Nucleus accumbens (tissue), 56 donors: Measurements from ENCODE around the gene NAT10.

Source experiments
- DNase-seq, 56 donors: peaks; one replicate each; lab custom pipeline; 2025; lab: John Stamatoyannopoulos, UW

The NAT10 gene

DNA sequence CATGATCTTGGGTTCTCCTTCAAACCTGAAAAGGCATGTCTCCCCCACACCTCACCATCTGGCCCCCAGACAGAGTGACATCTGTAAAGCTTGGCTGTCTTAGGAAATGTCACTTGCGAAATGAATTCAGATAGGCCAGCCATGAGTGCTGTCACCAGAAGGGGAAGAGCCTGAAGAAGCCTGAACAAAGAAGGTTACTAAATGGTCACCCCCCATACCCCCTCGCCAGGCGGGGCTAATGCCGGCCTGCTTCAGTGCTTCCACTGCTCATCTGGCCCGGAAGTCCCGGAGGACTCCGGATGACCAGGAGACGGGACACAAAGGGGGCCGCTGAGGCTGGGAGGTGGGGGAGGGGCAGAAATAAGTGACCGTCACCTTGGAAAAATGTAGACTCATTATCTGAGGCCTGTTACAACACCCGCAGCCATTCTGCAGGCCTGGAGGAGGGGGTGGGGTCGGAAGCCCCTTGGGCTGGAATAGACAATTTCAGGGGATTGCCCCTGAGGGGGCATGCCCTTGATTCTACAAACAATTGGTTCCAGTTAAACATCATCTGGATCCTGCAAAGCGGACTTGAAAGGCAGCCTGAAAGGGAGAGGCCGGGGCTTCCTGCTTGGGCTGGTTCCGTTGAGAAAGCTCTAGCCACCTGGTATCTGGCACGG, 43.2 kb downstream of the NAT10 start:
- no peak for DNase-seq

DNA sequence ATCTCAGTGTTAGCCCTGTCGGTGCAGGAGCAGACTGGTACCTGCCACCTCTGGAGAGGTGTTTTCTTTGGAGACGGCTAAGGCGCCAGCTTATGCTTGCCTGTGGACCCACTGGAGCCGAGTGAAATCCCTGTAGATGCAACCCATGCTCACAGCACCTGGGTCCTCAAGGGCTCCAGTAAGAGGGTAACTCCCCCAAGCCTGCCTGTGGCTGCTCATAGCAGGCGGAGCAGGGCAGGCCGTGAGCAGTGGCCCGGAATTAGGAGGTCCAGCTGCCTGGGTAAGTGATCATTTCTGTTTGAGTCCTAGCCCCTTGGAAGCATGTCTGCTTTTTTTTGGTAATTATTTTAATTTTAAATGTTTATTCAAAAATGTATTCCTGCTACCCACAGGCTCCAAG, 43.8 kb downstream of the NAT10 start:
- DNase-seq = no peak

DNA sequence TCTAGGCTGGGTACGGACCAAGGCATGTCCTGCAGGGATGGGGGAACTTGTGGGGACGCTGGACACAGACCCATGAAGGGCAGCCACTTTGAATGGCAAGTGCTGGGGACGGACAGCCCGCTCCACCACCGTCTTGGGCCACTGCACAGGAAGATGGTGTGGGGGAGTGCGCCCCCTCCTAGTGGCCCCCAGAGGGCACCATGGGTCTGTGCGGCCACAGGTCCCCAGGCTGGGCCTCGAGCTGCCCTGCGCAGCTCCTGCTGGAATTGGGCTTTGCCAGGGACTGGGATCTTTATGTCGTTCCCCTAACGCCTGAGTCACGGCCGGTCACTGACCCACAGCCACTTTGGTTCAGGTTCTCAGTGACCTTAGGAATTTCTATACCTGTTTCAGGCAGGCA, 44.4 kb downstream of the NAT10 start:
- DNase-seq = no peak

DNA sequence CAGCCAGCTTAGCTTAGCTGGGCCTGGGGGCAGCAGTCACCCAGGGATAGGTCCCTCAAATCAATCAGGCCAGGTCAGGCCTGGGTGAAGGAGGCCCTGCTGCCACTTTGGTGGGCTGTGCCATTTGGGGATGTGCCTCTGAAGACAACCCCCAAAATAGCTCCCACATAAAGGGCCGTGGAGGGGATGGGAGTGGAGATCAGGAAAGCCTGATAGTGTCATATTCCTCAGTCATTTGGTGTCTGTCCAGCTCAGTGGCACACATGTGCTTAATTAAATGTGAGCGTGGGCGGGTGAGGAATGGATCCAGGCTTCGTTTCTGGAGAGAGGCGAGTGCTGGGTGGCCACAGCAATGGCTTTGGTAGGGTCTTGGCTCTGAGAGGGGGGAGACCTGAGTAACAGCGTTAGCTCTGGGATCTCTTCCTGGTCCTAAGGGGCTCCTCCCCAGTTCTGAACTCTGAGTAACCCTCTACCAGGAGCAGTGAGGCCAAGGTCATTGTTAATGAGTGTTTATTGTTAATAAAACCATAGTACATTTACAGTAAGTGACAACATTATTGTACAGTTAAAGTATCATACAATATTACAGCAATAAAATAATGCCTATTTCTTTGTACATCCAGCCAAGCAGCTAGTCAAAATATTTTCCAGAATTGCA, 45.2 kb downstream of the NAT10 start:
- no peak for DNase-seq

DNA sequence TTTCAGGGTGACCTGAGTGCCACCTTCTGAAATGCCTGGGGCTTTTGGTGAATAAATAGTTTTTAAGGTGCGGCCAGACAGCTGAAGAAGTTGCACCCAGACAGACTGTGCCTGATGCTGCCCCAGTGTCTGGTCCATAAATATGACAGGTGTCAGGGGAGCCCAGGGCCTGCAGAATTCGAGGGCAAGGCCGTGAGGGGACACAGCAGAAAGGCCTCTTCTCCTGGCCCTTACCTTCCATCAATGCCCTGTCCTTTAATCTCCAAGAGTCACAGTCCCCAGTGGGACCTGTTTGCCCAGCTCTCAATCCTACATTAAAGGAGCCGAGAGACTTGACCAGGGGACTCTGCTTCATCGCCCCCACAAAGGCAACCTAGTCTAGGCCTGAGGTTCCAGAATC, 45.7 kb downstream of the NAT10 start:
- no peak for DNase-seq

DNA sequence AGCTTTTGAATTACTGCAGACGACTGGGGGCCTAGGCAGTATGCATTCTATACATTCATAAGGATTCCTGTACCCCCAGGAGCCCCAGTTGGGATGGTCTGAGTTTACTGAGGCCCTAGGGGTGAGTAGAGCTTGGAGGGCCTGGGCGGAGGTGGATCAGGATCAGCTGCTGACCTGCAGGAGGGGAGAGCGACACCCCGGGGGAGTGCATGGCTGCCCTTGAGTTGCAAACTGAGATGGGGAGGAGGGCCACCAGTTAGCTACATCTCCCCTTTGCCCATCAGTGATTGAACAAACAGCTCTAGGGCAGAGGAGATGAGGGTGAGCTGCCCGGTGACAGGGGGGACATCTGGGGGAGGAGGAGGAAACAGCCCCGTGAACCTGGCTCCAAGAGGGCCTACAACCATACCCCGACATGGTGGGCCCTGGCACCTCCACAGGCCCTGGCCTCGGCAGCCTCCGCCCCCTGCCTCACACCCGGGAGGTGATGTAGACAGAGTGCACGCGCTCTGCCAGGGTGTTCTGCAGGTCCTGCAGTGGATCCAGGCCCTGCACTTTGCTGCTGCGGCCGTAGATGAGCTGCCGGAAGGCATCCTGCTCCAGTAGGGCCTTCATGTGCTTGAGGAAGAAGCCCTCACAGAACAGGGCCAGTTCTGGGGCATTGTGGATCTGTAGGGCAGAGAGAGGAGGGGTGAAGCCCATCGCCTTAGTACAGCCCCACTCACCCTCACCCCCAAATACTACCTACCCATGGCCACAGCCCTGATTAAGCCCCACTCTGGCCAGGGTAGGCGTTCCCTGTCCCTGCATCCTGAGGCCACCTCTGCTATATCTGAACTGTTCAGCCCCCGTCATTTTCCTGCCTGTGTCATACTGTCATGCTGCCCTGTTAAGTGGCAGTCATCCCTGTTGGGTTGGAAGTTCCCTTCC, 46.8 kb downstream of the NAT10 start:
- no peak for DNase-seq

DNA sequence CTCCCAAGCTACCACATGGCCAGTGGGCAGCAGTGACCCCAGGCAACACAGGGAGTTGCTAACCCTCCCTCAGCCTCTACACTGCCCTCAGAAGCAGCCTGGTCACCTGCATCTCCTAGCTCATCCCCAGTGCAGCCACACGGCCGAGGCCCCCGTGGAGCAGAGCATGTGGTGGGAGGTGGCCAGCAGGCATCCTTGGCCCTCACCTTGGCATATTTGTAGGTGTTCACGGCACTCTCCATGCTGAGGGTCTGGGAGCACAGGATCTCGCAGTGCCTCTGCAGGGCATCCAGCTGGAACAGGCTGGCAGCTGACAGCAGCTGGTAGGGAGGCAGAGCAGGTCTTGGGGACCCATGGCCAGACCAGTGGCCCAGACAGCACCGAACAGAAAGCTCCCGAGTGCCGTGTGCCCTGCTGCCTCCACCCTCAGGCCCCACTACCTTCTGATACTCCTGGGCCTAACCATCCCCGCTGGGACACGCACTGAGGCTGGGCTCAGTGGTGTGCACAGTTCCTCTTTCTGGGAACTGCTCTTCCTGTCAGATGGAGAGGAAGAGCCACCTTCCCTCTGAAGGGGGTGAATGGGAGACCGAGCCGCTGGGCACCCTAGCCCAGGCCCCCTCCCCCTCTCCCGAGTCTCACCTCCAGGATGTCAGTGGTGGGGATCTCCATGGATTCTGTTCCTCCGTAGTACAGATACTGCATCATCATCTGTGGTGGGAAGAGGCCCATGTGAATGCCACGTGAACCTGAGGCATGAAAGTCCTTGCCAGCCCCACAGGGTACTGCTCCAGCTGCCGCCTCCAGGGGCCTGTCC, 48.8 kb downstream of the NAT10 start:
- no peak for DNase-seq

DNA sequence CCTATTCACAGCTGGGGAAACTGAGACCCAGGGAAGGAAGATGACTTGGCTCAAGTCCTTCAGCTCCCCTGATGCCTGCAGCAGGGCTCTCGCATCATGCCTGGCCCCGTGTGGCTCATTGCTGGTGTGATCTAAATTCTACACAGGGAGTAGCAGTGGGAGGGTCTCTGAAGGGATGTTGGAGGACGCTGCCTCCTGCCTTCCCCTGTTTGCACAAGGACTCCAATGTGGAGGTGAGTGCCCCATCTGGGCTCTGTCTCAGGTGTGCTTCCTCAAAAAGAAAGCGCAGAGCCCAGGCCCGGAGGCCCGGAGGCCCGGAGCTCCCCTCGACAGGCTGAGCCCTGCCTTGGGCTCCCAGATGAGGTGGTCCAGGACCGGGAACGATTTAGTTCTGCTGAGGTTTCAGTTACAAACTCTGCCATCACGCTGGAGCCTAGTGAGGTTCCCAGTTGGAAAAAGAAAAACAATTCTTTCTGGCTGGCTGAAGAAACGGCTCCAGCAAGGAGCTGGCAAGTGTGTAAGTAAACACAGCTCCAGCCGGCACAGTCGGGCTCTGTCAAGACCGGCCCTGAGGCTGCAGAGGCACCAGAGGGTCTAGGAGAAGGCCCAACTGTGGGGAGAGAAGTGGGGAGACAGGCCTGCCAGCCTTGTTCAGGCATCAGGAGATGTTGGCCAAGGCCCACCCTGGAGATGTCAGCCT, 49.8 kb downstream of the NAT10 start:
- DNase-seq = peak in 9 of 56 donors; percentile 10 to 39 (median 29)

DNA sequence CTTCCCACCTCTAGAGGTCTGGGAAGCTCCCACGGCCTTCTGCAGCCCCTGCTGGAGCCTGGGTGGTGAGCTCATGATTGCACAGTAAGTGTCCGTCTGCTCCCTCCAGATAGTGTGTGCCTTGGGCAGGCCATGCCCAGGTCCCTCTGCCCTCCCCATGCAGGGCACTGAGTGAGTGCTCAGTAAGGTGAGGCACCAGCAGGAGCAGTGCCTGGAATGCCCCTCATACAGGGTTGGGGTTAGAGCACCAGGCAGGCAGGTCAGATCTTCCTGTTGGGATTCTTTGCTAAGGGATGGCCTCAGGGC, 50.3 kb downstream of the NAT10 start:
- DNase-seq = no peak

DNA sequence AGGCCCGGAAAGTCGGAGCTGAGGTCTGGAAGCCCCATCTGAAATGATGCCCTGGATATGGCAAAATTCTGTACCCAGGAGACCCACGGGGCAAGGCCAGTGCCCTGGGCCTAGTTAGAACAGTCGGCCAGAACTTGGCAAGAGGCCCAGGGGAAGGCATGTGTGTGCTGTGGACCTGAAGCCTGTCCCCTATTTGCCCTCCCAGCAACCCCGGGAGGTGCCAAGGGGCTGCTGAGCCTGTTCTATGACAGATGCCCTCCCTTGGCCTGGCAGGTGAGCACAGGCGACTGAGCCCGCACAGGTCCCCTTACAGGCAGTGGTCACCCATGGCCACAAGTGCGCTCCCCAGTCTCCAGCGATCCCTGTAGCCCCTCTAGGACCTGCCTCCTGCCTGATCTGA, 51.7 kb downstream of the NAT10 start:
- peak in 1 of 56 donors; percentile 10 for DNase-seq

DNA sequence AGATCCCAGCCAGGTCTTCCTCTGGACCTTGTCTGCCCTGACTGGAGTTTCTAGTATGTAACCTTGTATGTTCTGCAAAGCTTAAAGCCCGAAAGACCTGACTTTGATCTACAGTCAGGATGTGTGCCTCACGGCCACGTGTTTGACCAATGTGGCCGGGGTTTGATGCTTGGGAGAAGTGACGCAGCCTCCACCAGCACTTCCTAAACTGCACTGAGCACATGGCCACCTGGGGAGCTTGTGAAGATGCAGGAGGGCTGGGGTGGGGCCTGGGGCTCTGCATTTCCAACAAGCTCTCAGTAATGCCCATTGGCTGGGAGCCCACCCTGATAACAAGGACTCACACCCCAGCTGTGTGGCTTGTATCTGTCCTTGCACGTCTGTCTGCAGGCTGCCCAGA, 53.2 kb downstream of the NAT10 start:
- no peak for DNase-seq

DNA sequence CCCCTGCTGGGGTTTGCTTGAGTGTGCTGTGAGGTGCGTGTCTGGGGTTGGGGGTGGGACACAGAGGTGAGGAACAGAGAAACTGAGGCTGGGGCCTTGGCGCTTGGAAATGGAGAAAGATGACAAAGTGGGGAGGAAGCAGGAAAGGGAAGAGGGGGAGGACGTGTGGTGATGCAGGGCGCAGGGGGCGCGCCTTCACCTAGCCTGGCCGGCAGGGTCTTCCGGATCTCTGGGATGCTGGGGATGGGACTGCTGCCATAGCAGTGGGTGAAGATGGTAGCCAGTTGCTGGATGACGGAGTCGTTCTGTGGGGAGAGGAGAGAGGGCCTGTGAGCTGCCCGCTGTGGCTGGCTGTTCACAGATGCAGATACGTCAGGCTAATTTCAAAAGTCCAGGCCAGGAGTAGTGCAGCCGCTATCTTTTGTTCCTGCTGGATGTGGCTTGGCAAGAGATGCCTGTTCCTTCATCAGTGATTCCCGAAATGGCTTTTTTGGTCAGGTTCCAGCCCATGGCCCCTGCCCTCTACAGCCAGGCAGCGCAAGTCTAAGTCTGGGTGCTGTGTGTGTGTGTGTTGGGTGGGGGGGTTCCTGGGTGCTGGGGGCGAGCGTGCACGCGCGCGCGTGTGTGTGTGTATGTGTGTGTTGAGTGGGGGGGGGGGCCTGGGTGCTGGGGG, 54.8 kb downstream of the NAT10 start:
- DNase-seq = no peak

DNA sequence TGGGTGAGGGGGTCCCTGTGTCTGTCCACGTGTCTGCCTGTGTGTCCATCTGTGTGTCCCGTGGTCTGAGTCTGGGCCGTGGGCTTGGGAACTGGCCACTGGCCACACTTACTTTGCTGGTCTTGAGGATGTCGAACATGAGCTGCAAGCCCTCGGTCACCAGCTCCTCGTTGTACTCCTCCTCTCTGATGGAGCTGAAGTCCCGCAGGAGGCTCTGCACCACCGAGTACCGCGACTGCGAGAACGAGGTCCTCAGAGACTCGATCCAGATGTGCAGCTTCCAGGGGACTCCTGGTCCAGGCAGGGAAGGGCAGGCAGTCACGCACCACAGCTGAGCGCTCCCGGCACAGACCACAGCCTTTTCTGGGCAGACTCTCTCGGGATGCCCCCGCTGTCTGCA, 55.4 kb downstream of the NAT10 start:
- no peak for DNase-seq

DNA sequence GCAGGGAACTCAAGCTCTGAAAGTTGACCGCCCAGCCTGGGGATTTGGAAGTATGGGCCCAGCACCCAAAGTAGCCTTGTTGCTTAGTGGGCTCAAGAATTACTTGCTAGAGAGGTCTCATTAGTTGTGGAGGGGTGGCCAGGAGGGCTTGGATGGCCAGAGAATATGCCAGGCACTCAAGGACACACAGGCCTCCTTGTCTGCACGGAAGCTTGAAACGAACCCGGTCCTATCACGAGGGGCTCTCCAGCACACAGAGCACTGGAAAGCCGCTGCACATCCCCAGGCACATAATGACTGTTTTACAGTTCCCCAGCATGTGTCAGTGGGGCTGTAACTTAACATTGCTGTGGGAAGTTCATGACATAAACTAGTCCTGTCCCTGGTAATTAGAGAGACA, 55.9 kb downstream of the NAT10 start:
- no peak for DNase-seq

DNA sequence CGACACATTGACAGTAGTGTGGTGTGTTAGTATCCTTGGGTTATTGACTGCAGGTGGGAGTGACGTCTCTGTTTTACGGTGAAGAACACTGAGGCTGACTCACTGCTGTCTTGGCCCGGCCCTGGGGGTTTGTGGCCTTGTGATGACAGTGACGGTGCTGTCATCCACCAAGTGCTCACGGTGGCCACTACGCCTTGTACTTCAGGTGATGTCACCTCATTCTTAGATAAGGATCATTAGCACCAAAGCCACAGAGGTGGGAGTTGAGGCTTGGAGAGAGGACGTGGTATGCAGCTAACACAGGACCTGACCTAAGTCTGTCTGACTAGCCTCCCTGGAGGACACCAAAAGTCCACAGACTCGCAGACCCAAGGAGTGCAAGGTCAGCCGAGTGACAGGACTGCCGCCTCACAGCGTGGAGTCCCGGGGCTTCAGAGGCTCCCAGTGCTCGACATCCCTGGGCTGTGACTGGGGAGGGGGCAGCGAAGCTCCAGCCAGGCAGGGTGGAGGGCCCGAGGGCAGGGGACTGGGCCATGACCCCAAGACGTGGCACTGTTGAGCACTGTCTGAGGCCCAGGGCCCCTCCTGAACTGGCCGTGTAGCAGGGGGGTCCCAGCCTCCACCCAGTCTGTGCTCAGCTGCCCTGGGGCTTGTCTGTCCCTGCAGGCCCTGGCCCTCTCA, 56.5 kb downstream of the NAT10 start:
- peak in 1 of 56 donors; percentile 16 for DNase-seq

DNA sequence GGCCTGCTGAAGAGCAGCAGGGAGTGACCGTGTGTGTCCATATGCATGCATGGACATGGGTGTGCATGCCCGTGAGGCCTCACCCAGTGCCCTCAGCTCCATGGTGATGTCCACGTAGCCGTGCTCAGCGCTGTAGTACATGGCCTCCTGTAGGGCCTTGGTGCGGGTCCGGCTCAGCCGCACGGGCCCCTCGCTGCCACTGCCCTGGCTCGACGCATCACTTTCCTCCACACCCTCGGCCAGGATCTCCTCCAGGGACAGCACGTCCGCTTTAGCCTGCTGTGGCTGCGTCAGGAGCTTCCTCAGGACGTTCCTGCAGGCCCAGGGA, 57.0 kb downstream of the NAT10 start:
- DNase-seq = no peak

DNA sequence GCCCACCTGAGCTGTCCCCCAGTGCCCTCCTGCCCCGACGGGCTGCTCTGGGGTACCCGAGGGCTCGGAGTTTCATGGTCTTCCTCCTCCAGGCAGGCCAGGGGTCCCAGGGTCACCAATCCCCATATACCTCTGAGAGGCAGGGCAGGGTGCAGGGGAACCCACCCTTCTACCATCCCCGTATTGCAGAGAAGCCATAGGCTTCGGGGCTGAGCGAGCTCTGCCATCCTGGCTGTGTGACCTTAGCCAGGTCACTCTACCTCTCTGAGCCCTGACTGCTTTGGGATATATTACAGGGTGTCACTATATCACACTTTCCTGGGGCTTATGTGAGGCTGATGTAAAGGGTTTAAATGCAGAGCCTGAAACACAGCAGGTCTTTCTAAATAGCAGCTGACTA, 57.4 kb downstream of the NAT10 start:
- DNase-seq = no peak

DNA sequence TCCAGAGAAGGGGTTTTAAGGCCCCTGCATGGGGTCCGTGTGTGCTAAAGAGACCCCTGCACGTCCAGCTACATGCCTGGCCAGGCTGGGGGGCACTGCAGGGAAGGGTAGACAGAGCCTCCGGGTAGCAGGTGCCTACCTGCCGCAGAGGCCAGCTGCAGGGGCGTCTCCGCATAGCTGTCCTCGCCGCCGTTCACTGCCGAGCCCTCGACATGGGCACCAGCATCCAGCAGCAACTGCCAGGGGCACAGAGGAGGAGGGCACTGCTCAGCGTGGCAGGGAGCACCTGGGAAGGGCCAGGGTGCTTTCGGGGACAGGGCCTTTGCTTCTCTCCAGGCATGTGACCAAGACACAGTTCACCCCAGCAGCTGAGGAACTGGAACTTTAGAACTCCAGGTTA, 59.7 kb downstream of the NAT10 start:
- no peak for DNase-seq
